IPS DF 4.7 (cell line): ENCODE results near the gene C12orf76.
A peak's percentile ranks its signal among the peaks of the same experiment; 100 is the strongest.
"Not testable (repeated sequence)": the region's sequence is repeated elsewhere in the genome, so short reads cannot be mapped to it uniquely, and the experiment has no call there.

Experiments used
- DNase-seq: peaks from one replicate; pipeline ENCODE4 v3.0.0-alpha.2; 2013; ENCODE audit warnings: low spot score; ENCODE audit errors: extremely low read depth

Gene C12orf76

DNA sequence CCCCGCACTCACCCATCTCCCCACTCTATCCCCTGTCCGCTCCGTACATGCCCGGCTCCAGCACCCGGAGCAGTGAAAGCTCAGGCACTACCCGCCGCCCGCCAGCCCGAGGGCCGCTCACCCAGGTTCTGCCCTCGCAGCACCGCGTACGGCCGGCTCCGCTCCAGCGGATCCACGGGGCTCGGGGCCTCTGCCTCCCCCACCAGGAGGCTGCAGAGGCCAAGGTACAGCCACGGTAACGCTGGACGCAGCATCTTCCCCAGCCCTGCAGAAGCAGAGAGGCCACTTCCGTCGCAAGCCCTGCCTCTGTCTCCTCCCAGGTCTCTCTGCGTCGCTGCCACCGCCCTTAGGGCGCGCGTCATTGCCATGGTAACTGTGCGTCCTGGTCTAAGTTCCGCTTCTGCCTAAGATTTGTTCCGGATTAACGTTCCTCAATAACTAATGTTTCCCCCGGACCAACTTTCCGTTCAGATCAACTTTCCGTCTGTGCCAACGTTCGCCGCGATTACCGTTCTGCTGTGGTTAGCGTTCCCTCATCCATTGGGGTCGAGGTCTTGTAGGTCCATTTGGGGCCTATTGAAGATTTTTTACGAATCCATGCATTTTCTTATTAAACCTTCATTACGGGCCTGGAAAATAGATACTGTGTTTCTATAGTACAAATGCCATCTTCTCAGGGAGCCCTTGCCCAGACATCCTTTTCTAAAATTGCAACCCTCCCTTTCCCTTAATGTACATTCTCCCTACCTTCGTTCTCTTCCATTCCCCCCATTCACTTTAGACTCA is at the start of gene C12orf76:
Gene C12orf76, minus strand, starts transcription at position 281 of the 786 bp plus-strand sequence. Its CDS starts 27 bp downstream, at position 254.
- peak; percentile 95 for DNase-seq

DNA sequence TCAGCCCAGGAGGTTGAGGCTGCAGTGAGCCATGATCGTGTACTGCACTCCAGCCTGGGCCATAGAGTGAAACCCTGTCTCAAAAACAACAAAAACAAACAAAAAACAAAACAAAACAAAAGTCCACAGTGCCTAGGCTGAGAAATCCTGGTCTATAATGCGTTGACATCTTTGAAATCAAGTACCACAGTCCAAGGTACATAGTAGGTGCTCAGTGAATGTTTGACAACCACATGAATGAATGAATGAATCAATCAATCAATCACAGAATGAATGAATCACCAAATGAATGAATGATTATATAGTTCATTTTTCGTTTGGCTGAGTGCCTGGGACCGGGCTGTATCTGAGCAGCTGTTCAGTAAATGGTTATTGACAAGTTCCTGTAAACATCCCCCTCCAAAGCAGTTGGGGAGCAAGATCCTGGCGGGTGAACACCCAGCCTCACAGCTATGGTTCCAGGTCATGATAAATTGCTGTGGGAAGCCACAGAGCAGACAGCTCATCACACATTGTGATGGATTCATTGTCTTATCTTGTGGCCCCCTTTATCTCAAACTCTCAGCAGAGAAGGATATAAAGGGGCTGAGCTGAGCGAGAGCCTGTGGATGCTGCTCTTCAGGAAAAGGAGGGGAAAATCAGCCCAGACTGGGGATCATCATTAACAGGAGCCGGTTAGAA is 45.4 kb upstream of the C12orf76 start:
- no peak for DNase-seq

GRCh38 chr12:110091136-110091711 is 42.9 kb upstream of the C12orf76 start:
- DNase-seq = no peak

GRCh38 chr12:110090266-110091135 is 42.2 kb upstream of the C12orf76 start:
- DNase-seq = no peak

DNA sequence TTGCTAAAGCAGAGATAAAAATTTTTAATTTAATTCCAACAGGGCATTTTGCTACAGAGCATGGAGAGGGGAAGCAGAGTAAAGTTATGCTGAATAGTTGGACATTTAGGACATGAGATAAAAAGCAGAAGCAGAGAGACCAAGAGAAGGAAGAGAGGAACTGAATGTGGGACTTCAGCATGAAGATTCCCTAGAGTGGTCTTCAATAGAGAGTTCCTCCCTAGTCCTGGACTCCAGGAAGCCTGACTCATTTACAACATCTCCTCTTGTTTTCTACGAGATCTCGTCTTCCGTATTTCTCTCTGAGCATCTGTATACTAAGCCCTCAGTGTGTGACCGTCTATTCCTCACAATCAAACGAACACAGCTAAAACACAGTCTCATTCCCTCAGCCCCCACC is 40.6 kb upstream of the C12orf76 start:
- no peak for DNase-seq

GRCh38 chr12:110088216-110088615 is 39.9 kb upstream of the C12orf76 start:
- DNase-seq = not testable (repeated sequence)

DNA sequence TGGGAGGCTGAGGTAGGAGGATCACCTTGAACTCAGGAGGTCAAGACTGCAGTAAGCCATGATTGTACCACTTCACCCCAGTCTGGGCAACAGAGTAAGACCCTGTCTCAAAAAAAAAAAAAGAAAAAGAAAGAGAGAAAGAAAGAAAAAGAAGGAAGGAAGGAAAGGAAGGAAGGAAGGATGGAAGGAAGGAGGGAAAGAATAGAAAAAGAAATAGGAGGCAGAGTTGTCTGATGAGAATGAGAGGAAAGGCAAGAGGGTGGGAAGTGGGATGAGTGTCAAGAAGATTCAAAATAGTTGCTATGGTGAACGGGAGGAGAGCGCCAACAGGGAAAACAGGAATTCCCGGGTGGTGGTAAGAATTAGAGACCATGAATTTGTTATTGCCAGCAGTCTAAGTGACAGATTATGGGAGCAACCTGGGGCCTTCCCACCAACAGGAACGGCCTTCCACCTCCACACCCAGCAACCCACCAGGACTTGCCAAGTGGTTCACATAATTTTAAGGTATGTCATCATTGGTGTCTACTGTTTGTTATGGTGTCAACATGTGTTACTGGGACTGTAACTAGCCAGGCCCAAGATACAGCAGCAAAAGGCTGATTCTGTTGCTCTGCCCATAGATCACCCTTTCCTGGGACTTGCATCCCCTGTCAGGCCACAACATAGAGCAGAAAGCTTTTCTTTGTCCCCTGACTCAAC is 36.1 kb upstream of the C12orf76 start:
- no peak for DNase-seq

DNA sequence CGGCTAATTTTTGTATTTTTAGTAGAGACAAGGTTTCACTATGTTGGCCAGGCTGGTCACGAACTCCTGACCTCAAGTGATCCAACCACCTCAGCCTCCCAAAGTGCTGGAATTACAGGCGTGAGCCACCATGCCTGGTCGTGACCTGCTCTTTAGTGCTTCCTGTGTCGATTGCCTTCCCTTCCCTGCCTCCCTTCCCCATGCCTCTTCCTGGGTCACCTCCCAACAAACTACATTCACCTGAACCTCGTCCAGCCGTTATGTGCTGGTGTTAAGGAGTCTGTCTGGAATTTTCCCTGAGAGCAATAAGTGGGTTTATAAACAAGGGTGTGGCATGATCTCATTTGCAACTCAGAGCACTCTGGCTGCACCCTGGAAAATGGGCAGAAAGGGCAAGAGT is 32.1 kb upstream of the C12orf76 start:
- no peak for DNase-seq

- DNase-seq = no peak
Observed at GRCh38 chr12:110079477-110080400, 31.4 kb upstream of the C12orf76 start.

DNA sequence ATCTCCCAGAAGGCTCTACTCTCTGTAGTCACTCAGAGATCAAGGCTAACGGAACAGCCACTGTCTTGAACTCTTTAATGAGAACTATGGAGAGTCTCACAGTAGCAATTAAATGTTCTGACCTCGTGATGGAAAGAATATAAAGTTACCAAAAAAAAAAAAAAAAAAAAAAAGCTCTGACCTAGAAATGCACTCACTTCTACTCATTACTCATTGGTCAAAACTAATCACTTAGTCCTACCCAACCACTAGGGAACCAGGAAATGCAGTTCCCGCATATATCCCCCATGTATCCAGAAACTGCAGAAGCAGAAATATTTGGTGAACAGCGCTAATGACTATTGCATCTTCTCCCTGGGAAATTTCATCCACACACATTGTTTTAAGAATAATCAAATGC is 29.5 kb upstream of the C12orf76 start:
- no peak for DNase-seq

DNA sequence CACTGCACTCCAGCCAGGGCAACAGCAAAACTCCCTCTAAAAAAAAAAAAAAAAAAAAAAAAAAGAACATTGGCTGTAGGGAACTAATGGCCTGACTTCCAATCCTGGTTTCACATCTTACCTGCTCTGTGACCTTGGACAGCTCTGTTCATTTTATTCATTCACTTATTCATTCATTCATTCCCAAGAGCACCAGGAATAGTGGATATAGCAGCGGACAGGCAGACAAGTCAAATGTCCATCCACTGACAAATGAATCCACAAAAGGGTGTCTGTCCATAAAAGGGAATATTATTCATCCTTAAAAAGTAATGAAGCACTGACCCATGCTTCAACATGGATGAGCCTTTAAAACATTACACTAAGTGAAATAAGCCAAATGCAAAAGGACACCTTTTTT is 27.6 kb upstream of the C12orf76 start:
- no peak for DNase-seq

- no peak for DNase-seq
Observed at GRCh38 chr12:110074089-110074488, 25.8 kb upstream of the C12orf76 start.

DNA sequence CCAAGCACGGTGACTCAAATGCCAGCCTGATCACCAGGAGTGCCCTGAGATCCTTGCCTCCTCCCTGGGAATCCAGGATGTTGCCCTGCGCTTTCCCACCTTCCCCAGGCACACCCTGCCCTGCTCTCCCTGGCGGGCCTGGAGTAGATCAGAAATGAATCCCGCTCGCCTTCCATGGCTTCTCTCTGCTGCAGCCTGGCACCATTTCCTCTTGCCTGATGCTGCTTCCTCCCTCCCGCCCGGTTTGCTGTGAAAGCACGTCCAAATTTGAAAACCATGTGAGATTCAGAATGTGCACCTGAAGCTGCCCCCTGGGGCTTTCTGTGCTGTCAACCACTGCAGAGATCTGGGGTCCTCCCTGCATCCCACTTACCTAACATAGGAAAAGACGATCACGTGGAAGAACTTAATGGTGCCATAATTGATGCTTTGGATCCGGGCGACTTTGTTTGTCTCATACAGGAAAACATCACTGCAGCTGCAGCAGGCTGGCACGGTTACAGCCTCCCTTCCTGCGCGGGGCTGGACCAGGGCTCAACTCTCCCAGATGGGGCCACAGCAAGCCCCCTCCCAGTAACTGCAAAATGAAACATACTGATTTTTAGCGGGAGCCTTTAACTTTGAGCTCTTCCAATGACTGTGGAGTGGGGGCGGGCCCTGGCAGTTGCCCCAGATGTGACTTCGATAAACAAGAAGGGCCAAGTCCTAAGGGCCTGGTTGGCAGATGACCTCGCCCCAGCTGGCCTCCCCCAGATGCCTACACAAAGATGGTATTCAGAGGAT is 24.9 kb upstream of the C12orf76 start:
- DNase-seq = no peak

GRCh38 chr12:110072636-110073035 is 24.3 kb upstream of the C12orf76 start:
- DNase-seq = not testable (repeated sequence)

GRCh38 chr12:110071967-110072366 is 23.6 kb upstream of the C12orf76 start:
- no peak for DNase-seq

- DNase-seq = no peak
Observed at GRCh38 chr12:110071504-110071903, 23.2 kb upstream of the C12orf76 start.

DNA sequence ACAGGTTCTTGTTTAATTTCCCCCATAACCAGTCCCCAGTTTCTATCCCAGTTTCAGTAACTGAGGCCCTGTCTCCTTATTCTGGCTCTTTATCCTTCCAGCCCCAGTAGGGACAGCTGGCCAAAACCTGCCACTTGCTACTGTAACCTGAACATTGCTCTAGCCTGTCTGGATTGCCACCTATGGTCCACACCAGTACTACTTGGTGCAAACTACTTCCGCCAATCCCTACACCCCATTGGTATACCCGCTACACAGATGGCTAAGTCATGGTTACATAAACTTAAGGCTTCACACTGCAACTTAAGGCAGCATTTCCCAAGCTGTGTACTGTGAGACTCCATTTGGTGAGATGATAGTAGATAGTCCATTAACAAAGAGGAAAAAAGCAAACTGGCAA is 20.3 kb upstream of the C12orf76 start:
- DNase-seq = no peak

DNA sequence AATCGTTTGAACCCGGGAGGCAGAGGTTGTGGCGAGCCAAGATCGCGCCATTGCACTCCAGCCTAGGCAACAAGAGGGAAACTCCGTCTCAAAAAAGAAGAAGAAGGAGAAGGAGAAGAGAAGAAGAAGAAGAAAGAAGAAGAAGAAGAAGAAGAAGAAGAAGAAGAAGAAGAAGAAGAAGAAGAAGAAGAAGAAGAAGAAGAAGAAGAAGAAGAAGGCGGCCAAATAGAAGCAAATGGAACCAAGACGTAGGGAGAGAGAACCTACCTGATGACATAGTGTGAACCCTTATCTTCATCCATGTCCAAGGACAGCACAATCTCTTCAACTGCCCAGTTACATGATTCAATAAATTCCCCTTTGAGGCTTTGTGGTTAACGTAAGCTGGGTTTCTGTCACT is 19.8 kb upstream of the C12orf76 start:
- DNase-seq = not testable (repeated sequence)

DNA sequence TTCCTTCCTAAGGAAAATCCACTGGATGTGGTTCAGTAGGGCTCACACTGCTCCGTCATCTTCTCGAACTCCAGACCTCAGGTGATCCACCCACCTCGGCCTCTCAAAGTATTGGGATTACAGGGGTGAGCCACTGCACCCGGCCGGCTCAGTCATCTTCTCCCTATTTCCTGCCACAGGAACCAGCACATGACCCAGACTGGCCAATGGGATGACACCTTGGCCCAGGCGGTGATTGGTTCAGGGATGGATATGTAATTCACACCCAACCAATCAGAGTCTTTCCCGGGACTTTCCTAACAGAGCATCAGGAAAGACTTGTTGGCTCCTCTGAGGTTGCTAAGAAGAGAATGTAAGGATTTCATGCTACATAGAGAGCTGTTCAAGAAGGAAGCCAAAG is 19.2 kb upstream of the C12orf76 start:
- no peak for DNase-seq
